HuH-7 (cell line): Measurements from ENCODE around the gene INO80.
A peak's percentile ranks its signal among the peaks of the same experiment; 100 is the strongest.

Source experiments
- DNase-seq: peaks from one replicate; pipeline ENCODE4 v3.0.0; 2011; ENCODE audit warnings: low spot score

Gene INO80

DNA sequence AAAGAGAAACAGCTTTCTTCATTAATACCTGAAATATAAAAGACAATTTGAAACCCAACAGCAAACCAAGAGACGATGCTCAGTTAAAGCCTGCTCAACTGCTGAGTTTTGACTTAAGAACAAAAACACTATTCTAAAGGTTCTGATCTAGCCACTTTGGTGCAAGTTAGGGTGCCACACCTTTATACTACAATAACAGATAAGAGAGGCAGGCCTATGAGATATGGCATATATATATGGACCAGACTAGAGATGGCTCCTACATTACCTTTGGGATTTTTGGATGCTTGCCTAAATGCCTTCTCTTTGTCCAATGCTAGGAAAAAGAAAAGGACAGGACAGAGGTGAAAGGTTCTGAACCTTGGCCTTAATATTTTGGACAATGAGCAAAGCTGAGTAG is 68.6 kb downstream of the INO80 start:
- DNase-seq, result no peak

DNA sequence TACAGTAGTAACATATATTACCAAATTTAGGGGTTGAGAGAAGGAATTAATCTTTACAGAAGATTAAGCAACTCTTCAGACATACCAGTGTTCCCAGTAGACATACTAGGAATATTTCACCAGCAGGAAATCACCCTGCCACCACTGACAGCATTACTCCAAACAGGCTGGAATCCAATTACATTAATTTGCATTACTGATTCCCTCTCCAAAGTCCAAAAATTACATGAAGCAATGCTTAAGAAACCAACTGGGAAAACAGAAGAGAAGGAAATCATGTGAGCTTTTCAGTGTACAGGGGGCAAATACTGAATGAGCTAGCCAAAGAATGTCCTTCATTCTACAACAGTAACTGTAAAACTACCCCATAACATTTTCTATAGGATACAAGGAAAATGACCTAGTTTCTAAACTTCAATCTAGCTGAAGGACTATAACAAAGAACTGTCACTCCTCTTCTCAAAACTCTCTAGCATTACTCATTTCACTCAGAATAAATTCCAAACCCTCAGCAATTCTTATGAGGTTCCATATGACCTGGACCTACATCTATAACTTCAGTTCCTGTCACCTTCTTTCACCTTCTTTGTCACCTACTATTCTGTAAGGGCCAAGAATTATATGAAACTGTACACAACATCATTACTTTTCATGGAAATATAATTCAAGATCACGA is 72.7 kb downstream of the INO80 start:
- DNase-seq, result no peak

DNA sequence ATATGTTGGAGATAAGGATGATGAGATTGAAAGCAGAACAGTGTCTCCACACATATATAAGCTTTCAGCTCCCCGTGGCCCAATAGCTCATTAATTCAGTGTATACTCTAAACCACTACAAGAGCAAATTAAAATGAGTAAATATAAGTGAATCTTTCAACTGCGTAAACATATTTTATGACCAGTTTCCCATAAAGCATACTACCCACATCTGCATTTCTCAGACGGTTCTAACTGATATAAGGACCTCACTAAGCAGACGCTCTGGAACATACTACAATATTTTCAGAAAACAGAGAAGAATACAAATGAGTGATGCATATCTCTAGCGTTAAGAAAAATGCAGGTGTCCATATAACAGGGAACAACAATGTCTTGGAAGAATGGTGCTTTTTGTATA is 73.2 kb downstream of the INO80 start:
- DNase-seq, result no peak

DNA sequence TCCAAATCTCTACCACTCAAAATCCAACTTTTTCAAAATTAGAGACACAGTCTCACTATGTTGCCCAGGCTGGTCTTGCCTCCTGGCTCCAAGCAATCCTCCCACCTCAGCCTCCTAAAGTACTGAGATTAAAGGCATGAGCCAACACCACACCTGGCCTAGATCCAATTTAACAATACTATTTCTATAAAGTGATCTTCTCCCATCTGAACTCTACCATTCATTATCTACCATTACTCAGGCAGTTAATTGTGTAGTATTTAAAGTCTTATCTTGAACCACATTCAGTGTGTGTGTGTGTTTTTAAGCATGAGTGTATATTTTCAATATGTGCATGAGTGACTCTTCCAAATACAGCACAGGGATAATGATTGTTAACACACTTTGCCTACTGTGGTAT is 77.0 kb downstream of the INO80 start:
- no peak for DNase-seq

DNA sequence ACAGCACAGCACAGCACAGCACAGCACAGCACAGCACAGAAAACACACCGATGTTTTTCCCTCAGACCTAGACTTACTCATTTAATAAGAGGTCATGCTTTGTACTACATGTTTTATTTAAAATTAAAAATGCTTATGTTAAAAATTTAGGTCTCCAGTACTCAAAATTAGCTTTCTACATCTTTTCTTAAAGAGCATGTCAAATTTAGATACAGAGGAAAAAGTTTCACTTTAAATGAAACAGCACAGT is 84.1 kb downstream of the INO80 start:
- no peak for DNase-seq

DNA sequence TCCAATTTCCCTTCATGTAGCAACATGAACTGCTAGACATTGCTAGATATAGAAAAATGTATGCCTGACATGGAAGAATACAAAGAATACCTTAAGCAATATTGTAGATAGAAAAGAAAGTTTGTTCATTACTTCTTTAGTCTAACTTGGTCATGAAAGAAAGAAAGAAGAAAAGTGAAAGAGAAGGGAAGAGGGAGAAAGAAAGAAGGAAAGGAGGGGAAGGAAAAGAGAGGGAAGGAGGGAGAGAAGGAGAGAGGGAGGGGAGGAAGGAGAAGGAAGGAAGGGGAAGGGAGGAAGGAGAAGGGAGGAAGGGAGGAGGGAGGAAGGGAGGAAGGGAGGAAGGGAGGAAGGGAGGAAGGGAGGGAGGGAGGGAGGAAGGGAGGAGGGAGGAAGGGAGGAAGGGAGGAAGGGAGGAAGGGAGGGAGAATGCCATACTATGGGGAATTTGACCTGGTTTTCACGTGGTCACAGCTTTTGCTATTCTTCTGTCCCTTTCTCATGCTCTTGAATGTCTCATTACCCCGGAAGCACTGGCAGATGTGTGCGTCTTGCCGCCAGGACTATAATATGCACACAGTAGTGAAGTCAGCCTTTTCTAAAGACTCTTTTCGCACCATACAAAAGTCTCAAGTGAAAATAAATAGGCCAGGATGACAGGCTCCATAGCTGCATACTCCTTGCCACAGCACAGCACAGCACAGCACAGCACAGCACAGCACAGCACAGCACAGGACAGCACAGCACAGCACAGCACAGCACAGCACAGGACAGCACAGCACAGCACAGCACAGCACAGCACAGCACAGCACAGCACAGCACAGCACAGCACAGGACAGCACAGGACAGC is 84.6 kb downstream of the INO80 start:
- no peak for DNase-seq

DNA sequence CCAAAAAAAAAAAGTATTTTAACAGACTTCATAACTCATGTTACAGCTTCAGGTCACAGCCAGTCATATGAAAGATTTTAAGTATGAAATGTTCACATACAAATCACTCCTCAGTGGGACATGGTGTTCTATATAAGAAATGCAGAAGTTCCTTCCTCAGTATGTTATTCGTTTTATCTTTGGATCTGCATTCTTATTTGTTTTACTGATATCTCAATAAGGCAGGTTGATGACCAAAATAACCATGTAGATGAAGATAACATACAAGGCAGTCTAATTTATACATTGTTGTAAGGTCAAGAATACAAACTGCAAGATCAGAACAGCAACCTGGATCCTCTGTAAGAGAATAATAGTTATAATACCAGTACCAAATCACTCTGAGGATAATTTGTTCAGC is 87.2 kb downstream of the INO80 start:
- no peak for DNase-seq

DNA sequence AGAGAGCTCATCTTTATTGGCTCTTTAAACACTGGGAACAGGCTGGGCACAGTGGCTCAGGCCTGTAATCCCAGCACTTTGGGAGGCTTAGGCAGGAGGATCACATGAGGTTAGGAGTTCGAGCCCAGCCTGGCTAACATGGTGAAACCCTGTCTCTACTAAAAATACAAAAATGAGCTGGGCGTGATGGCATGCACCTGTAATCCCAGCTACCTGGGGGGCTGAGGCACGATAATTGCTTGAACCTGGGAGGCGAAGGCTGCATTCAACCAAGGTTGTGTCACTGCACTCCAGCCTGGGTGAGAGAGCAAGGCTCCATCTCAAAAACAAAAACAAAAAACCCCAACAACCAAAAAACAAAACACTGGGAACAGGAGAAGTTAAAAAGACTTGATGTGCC is 90.7 kb downstream of the INO80 start:
- no peak for DNase-seq

DNA sequence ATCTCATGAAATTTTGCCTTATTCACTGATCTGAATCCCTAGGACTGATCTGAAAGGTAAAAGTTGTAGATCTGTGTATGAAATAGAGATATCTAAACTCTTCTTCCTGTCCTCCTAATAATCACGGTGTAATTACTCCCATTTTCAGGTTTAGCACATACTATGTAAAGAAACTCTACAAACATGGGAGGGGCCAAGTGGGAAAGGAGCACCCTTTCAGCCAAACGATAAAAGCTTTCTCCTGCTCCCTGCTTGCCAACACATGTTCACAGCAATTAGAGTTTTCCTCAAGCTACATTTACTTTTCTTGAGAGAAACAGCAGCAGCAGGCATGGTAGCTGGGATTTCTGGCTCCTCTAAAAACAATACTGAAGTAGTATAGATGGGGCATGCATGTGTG is 91.2 kb downstream of the INO80 start:
- DNase-seq, result no peak

DNA sequence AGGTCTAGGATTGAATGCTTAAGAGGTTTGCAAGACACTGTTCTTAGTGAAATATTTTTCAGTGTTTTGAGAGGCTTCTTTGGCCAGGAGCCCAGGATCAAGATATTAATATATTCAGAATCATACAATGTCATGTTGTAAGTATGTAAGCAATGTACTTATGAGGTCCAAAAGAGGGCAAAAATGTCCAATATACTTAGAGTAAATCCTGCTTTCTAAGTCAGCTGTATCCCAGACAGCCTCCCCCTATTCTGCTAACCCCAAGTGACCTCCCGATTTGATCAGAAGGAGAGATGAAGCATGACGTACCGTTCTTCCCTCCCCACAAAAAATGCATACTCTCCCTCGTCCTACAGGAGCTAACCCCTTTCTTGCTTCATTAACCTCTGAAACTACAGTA is 91.9 kb downstream of the INO80 start:
- DNase-seq, result no peak

DNA sequence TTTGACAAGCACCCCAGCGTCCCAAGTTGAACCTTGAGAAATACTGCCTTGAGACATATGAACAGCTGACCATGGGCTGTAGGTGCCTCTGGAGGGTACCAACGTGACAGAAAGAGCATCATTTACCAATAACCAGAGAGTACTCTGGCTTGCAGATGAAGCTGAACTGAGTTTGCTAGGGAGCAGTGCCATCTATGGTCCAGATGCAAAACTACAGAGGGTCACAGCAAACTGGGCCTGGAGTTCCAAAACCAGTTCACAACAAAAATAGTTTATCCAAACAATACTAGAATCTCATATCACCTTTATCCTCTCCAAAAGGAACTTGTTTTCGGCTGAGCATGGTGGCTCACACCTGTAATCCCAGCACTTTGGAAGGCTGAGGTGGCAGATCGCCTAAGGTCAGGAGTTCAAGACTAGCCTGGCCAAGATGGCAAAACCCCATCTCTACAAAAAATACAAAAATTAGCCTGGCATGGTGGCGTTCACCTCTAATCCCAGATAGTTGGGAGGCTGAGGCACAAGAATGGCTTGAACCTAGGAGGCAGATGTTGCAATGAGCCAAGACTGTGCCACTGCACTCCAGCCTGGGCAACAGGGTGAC is 93.5 kb downstream of the INO80 start:
- DNase-seq, result peak; percentile 42

DNA sequence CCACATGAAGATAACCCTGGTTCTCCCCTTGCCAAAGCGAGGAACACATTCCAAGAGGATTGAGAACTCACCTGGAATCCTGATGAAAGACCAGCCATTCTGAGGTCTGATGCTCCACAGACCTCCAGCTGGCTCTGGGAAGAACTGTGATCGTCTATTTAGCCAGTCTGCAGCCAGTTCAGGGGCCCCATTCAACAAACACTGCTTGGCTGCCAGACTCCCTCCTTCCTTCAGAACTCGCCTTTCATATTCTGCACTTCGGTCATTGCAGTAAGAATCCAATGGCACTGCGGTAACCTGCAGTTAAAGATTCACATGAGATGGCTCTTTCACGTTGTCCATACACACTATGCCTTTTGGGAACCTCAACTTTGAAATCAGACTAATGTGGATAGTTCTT is 95.3 kb downstream of the INO80 start:
- no peak for DNase-seq

DNA sequence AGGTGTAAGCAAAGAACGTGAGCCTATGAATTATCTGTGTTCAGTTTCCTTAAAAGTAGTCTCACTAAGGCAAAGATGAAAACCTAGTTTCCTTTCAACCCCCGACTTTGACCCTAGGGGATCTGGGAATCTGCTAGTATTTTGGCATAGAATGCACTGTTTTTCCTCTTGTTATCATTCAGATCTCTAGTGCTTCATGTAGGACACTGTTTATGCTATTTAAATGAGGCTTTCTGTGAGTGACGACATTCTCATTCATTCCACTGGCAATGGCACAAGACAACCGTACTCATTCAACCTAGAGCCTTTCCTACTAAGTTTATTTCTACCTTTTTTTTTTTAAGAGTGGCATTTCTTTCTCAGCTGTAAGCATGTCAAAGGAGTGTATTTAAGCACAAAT is 95.8 kb downstream of the INO80 start:
- DNase-seq, result no peak

DNA sequence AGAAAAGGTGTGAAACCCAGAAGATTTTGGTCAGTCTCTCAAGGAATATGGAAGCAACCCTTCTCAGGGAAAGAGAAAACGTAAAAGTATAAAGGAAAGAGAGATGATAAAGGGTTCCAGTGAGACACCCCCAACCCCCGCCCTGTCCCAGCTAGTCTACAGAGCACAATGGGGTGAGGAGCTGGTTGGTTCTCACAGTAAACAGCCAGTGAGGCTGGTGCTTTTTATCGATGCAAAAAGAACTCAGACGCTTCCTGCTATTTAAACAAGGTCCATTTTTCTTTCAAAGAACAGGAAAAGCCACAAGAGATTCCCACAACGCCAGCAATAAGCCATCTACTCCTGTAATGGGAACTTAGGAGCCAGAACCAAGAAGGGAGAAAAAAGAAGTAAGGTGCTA is 96.9 kb downstream of the INO80 start:
- no peak for DNase-seq

DNA sequence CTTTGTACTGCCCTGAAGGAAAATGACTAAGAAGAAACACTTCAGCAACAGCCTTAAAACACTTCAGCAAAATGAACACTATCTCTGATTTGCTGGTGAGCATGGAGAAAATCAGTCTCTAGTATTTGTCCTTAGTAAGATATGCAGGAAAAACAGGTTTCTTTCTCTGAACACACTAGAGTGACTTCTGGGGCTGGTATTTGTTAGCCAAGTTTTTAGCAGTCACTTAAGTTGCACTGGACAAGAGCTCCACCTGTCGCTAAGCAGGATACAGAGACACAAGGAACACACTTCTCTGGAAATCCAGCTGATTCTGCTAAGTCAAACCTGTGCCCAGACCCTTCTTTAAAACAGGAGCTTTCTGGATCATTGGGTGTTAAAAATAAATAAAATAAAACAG is 97.5 kb downstream of the INO80 start:
- no peak for DNase-seq

DNA sequence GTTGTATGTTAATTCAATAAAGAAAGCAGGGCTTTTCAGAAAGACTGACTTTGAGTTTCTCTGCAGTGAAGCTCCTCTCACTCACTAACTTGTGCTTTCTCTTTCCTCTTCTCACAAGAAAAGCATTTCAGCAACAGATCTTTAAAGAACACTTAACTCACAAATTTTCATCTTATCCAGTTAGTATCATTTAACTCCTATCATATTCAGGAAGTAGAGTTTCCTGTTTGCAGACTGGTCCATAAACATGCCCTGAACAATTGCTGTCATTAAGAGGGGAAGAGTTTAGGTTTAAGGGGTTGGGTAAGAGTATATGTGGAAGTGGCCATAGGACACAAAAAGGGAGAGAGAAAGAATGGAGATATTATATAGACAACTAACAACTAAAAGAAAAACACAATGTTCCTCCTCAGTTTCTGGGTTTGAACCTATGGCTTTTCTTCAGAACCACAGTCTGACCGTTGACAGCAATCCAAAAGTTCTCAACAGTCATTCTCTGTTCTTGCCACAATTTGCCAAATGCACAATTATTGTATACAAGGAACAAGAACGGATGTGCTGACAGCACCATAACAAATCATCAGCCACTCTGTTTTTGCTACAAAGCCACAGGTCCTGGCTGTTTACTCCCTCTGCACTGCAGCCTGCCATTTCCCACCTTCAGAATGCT is 98.9 kb downstream of the INO80 start:
- DNase-seq, result no peak

DNA sequence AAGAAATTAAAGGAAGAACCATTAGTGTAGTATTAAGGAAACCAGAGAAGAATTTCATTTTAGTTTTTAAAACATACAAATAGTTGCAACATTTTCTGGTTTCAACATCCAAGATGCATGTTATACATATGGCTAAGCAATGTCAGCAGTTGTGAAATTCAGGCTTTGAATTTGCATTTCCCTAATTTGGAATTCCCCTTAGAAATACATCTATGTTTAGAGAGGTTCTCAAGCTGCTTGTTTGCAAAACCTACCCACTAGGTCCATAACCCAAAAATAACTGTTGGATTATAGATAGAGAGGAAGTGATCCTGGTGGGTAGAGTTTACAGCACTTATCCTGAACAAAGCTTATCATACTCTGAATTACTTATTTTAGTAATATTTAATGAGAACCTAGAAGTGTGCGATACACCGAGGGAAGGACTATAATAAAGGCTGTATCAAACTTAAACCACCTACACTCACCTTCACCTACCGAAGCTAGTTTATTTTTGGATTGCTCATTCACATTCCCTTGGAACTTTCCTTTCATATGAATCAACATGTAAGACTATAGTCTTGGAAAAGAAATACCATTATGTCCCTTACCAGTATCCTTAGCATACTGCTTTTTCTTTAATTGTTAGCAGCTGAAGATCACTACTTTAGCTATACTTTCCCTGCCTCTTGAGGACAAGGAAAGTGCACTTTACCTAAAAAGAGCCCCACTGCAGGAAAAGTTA is 102.2 kb downstream of the INO80 start:
- no peak for DNase-seq

DNA sequence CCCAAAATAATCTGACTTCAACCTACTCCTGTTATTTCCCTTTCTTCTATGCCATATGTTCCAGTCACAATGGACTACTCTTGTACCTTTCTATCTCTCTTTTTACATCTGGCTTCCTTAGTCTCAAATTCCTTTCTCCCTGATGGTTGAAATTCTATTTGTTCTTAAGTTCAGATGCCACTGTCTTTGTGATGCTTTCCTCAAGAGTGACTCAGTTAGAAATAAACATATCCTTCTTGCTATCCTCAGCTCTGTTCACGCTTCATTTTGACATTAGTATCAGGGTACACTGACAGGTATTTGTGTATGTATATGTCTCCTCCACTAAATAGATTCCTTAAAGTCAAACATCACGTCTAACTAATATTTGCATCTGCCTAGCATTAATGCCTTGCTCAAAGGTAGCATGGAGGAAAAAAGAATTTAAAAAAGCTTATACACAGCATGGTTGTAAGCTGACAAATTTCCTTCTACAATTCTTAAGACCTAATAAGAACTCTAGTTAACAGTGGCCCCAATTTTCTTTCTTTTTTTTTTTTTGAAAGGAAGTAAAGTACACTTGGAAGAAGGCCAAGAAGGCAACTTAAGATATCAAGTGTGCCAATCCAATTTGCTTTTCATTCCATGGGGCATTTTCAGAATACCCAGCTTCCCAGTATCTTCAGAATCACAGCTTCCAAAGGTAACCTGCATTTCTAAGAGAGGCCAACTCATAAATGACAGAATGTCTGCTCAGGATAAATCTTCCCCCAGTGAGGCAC is 104.8 kb downstream of the INO80 start:
- no peak for DNase-seq

DNA sequence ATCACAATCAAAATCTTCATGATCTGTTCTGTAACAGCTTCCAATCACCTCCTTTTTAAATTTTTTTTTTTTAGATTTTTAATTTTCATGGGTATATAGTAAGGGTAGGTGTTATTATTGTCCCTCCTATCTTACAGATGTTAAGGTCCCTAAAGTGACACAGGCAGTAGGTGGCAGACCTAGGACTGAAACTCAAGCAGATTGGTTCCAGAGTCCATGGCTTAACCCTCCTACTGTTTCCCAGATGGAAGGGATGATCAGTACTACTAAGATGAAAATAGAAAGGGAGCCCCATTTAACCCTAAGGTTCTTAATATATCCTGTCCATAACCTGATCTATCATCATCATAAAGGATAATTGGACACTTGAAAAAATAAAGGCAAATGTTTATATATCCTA is 105.7 kb downstream of the INO80 start:
- no peak for DNase-seq

DNA sequence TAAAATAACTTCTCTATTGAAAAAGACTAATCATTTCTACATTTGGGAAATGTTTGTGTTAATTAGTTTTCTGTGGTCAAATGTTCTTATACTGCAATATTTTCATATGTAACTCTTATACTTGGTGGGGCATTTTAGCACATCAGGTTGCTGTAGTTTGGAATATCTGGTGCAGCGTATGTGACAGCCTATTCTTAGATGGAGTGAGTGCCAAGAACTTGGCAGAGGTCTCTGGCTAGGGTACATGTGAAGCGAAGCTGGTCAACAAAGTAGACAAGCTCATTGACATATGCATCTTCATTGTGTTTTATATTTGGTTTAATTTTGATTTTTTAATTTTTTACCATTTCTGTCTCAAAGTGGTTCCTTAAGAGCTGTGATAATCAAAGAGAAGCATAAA is 109.6 kb downstream of the INO80 start:
- no peak for DNase-seq

DNA sequence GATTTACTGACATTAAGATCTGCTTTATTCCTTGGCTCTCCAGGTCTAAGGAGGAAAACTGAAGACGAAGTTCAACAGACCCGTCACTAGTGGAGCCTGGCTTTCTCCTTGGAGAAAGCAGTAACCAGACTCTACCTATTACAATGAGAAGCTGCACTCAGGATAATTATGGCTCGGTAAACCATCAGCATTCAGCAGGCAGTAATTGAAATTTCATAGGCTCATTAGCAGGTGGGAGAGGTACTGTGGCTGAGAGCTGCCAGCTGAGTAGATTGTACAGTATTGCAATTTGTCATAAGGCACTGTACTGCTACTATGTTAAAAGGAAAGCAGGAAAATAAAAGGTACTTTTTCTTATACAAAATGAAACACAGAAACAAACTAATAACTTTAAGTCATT is 111.6 kb downstream of the INO80 start:
- DNase-seq, result no peak
